ENCODE data around the gene UQCC2.

The UQCC2 gene

GRCh38 chr6:33719326-33719987, 8.0 kb upstream of the UQCC2 start:
- DNase-seq (ENCODE audit: extremely low read depth, low read depth): no peak
- no peak for TF ChIP-seq CTCF (IDR thresholded peaks at IDR 0.05; ENCODE audit: low read depth, low read length)

- TF ChIP-seq CTCF (IDR thresholded peaks at IDR 0.05; ENCODE audit: low read depth, low read length): no peak
- DNase-seq (ENCODE audit: extremely low read depth, low read depth): no peak
Measured at GRCh38 chr6:33718713-33719112, 7.2 kb upstream of the UQCC2 start.

- no peak for TF ChIP-seq CTCF (IDR thresholded peaks at IDR 0.05; ENCODE audit: low read depth, low read length)
- DNase-seq (ENCODE audit: extremely low read depth, low read depth): no peak
Measured at GRCh38 chr6:33717934-33718455, 6.5 kb upstream of the UQCC2 start.

GRCh38 chr6:33716890-33717632, 5.6 kb upstream of the UQCC2 start:
- TF ChIP-seq CTCF (IDR thresholded peaks at IDR 0.05; ENCODE audit: low read depth, low read length): no peak
- DNase-seq (ENCODE audit: extremely low read depth, low read depth): no peak

GRCh38 chr6:33716379-33716778, 4.9 kb upstream of the UQCC2 start:
- TF ChIP-seq CTCF (IDR thresholded peaks at IDR 0.05; ENCODE audit: low read depth, low read length): no peak
- no peak for DNase-seq (ENCODE audit: extremely low read depth, low read depth)

- DNase-seq (ENCODE audit: extremely low read depth, low read depth): no peak
- no peak for TF ChIP-seq CTCF (IDR thresholded peaks at IDR 0.05; ENCODE audit: low read depth, low read length)
Measured at GRCh38 chr6:33714385-33715040, 3.0 kb upstream of the UQCC2 start.

- no peak for TF ChIP-seq CTCF (IDR thresholded peaks at IDR 0.05; ENCODE audit: low read depth, low read length)
- no peak for DNase-seq (ENCODE audit: extremely low read depth, low read depth)
Measured at GRCh38 chr6:33713786-33714185, 2.3 kb upstream of the UQCC2 start.
